C4-2B (cell line): ENCODE results near the gene C1QTNF9B.

Source experiments
- CTCF ChIP-seq: fragments of 450-650 bp; conservative IDR thresholded peaks from 2 replicates; pipeline ENCODE4 v1.5.1; 2017; ENCODE audit warnings: mild to moderate bottlenecking
- ZFX ChIP-seq: fragments of 450-650 bp; IDR thresholded peaks from 2 replicates; pipeline ENCODE4 v1.6.1; 2017

DNA sequence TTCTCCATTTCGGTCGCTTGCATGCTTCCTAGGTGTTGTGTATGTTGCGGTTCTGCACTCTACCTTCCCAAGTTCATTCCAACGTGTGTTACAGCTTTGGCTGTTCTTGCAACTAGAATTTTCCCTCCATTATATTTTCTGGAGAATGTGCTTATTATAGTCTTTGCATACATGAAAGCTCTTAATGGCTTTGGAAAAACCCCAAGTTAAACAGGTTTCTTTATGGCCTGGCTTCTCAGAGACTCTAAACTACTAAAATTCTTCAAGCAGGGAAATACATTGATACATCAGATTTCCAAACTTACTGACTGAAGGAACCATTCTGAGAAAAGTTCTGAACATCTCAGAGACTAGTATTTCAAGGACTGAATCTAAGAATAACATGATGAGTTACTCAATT is 20.0 kb downstream of the C1QTNF9B start:
- TF ChIP-seq CTCF (no peak), ZFX (no peak)
